Transverse colon (tissue), 4 donors: ENCODE results near the gene GADL1. TPM values are rescaled to one million over a fixed set of nuclear protein-coding genes. Genes with fewer than 3 reads are reported as not detected.
A peak's percentile ranks its signal among the peaks of the same experiment; 100 is the strongest.

ENCODE experiments used
- DNase-seq: peaks from one replicate; pipeline ENCODE4 v3.0.0-alpha.2; 2019
- H3K27ac ChIP-seq, 4 donors: fragments of 200-600 bp; sonication (generic); 2 replicates each; pipeline ENCODE4 v1.5.1; 2016 to 2018; ENCODE audit warnings: inconsistent platforms in 4 of 4
- H3K27me3 ChIP-seq: fragments of 200-600 bp; sonication (generic); 2 replicates; pipeline ENCODE4 v1.5.1; 2017; ENCODE audit warnings: inconsistent platforms
- H3K36me3 ChIP-seq, 4 donors: fragments of 200-600 bp; sonication (generic); 2 replicates each; pipeline ENCODE4 v1.5.1; 2017 to 2019; ENCODE audit warnings: inconsistent platforms in 4 of 4
- H3K4me1 ChIP-seq, 4 donors: fragments of 200-600 bp; sonication (generic); 2 replicates each; pipeline ENCODE4 v1.5.1; 2017 to 2020; ENCODE audit warnings: inconsistent platforms in 4 of 4
- H3K4me3 ChIP-seq, 4 donors: fragments of 200-600 bp; sonication (generic); 1 replicate in 1 of 4; 2 replicates in 3 of 4; pipeline versions ENCODE4 v1.5.1 to v1.6.1; 2017 to 2019; ENCODE audit warnings: inconsistent platforms in 4 of 4
- H3K9me3 ChIP-seq, 2 donors: fragments of 200-600 bp; sonication (generic); 2 replicates each; pipeline ENCODE4 v1.5.1; 2017 to 2019; ENCODE audit warnings: inconsistent platforms in 2 of 2
- EP300 ChIP-seq: sonication (generic); formaldehyde crosslinking; IDR thresholded peaks from one replicate; pipeline ENCODE4 v1.6.1; 2017; ENCODE audit warnings: antibody characterized with exemption, low read depth
- POLR2A ChIP-seq: fragments of 450-650 bp; IDR thresholded peaks from one replicate; pipeline ENCODE4 v1.6.1; 2016; ENCODE audit warnings: antibody characterized with exemption, mild to moderate bottlenecking, moderate library complexity
- POLR2AphosphoS5 ChIP-seq, 3 donors: sonication (generic); formaldehyde crosslinking; IDR thresholded peaks; one replicate each; pipeline ENCODE4 v1.6.1; 2016; ENCODE audit warnings: antibody characterized with exemption in 3 of 3
- WGBS, 2 donors: methylation state at CpG; one replicate each; pipeline ENCODE4 v1.1.5; 2018; ENCODE audit warnings: low coverage in 1 of 2; 5-methylcytosine and 5-hydroxymethylcytosine counted together
- in situ Hi-C, 4 donors: fragments of 200-750 bp; cut with MboI; loops; one replicate each; pipeline versions ENCODE4 v1.15.0 to v1.15.1; 2017; ENCODE audit warnings: low sequenced_read_pairs in 3 of 4, low pct_ligation_motif_present in 1 of 4, low pct_unique_long_range_greater_than_20kb in 1 of 4
- intact Hi-C: fragments of 100-400 bp; cut with DNase I; formaldehyde crosslinking; loops from one replicate; pipeline ENCODE4 v1.15.1; 2023; ENCODE audit warnings: low total_unique reads
- total RNA-seq, 4 donors: library from RNA; depleted of rRNA; stranded (reverse); fragments of >200 nt; gene quantifications; one replicate each; pipeline ENCODE4 v1.1.0, GENCODE V29; 2016
- TF ChIP-seq, protein P1 (sequence below), 5 experiments: fragments of 200-600 bp in 3 of 5; fragments of 450-650 bp in 2 of 5; sonication (generic) in 3 of 5; IDR thresholded peaks; 1 replicate in 2 of 5; 2 replicates in 3 of 5; pipeline ENCODE4 v1.5.1; 2016 to 2017; ENCODE audit warnings: antibody characterized with exemption in 5 of 5, inconsistent platforms in 3 of 5, mild to moderate bottlenecking in 2 of 5, moderate library complexity in 1 of 5

The GADL1 gene
- total RNA-seq, 4 donors from 2014 or later, result not detected

DNA sequence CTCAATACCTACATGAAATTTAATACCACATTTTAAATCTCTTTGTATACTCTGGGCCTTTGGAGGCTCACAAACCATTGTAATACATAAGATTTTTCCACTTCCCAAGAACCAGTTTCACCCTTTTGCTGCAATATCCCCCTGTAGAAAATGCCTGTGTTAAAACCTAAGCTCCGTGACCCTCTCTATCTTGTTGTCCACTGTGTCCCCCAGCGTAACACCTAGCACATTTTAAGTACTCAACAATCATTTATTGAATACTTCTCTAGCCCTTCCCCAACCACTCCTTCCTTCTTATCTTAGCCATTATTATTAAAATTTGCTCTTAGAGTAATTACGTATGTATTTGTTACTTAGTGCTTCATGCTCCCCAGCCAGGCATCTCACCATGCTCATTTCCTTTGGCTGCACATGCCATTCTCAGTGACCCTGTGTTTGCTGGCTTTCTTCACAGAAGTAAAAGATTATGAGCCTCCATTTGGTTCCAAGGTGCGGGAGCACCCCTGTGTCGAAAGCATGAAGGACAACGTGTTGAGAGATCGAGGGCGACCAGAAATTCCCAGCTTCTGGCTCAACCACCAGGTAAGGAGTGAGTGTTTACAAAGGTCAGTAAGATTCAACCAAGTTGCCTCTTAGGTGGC lies 206.4 kb downstream of the GADL1 start:
- Histone ChIP-seq H3K9me3 (no peaks in the 10 kb centered on the region), H3K4me1 (peaks cover 29 to 97% (median 51%) of the 10 kb centered on the region in 4 donors), H3K4me3 (no peak overlapping the region), H3K27ac (peak overlapping the region; percentile 81 to 83 (median 82)), H3K36me3 (peaks cover 0 to 16% (median 2%) of the 10 kb centered on the region in 4 donors), H3K27me3 (no peaks in the 10 kb centered on the region)
- WGBS, 2 donors, result 82 to 92% methylated on average over 8 of the region's 8 CpGs
- TF ChIP-seq POLR2A (no peak), EP300 (no peak), POLR2AphosphoS5 (IDR thresholded peaks at IDR 0.05) (no peak)
- TF ChIP-seq, protein P1, sequence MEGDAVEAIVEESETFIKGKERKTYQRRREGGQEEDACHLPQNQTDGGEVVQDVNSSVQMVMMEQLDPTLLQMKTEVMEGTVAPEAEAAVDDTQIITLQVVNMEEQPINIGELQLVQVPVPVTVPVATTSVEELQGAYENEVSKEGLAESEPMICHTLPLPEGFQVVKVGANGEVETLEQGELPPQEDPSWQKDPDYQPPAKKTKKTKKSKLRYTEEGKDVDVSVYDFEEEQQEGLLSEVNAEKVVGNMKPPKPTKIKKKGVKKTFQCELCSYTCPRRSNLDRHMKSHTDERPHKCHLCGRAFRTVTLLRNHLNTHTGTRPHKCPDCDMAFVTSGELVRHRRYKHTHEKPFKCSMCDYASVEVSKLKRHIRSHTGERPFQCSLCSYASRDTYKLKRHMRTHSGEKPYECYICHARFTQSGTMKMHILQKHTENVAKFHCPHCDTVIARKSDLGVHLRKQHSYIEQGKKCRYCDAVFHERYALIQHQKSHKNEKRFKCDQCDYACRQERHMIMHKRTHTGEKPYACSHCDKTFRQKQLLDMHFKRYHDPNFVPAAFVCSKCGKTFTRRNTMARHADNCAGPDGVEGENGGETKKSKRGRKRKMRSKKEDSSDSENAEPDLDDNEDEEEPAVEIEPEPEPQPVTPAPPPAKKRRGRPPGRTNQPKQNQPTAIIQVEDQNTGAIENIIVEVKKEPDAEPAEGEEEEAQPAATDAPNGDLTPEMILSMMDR (IDR thresholded peaks at IDR 0.05), result no peak
- intact Hi-C loops, result loop anchor here (1.0 to 10.0 kb wide), 3 partner anchors 26 to 173 kb away; no protein-coding TSS in a partner anchor
- in situ Hi-C loops, result loop anchor here in 1 of 4 donors (25.0 kb wide), 1 partner anchor 176 kb away; no protein-coding TSS in a partner anchor
- DNase-seq, result no peak

DNA sequence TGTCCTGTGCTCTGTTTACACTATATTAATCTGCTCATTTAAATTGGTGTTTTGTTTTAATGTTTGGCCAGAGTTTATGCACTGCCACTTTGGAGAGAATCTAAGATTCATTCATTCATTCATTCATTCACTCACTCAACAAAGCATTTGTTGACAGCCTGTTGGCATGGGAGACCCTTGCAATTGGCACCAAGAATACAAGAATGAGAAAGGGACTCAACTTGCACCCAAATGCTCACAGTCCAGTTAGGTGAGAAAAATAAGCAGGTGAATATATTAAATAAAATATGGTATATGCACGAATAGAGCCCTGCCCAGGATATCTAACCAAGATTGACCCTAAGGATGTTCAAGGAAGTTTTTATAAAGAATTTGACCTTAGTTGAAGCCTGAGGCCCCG lies 207.7 kb downstream of the GADL1 start:
- Histone ChIP-seq H3K4me1 (peaks cover 36 to 97% (median 62%) of the 10 kb centered on the region in 4 donors), H3K27ac (peak overlapping the region in 3 of 4 donors; percentile 81 to 83 (median 82)), H3K4me3 (no peak overlapping the region), H3K9me3 (no peaks in the 10 kb centered on the region), H3K36me3 (peaks cover 0 to 10% (median 0%) of the 10 kb centered on the region in 4 donors), H3K27me3 (no peaks in the 10 kb centered on the region)
- no peak for DNase-seq
- TF ChIP-seq POLR2AphosphoS5 (IDR thresholded peaks at IDR 0.05) (no peak), POLR2A (no peak), EP300 (no peak)
- TF ChIP-seq, protein P1 (IDR thresholded peaks at IDR 0.05), result no peak
- intact Hi-C loops, result loop anchor here (10.0 kb wide), 2 partner anchors 72 to 172 kb away; no protein-coding TSS in a partner anchor
- 42 to 73% methylated on average over 2 of the region's 2 CpGs for WGBS, 2 donors
- in situ Hi-C loops, result loop anchor here in 1 of 4 donors (25.0 kb wide), 1 partner anchor 174 kb away; no protein-coding TSS in a partner anchor

DNA sequence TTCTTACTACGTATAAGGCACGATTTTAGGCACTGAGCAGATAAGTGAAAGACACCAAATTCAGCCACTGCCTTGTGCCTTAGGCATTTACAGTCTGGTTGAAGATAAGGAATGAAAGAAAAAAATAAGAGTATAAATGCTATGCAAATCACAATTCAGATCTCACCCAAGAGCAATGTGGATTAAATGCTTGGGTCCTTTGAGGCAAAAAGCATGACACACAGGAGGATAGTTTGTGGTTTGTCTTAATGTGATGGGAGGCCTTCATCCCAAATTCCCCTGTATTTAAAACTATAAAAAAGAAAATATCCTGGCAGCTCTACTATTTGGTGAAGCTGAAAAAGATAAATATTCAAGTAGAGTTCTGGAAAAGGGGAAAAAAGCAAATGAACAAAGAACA lies 208.3 kb downstream of the GADL1 start:
- Histone ChIP-seq H3K27ac (peak overlapping the region in 3 of 4 donors; percentile 81 to 83 (median 82)), H3K27me3 (no peaks in the 10 kb centered on the region), H3K4me3 (no peak overlapping the region), H3K9me3 (no peaks in the 10 kb centered on the region), H3K4me1 (peaks cover 42 to 97% (median 66%) of the 10 kb centered on the region in 4 donors), H3K36me3 (peaks cover 0 to 10% (median 0%) of the 10 kb centered on the region in 4 donors)
- intact Hi-C loops, result loop anchor here (10.0 kb wide), 2 partner anchors 71 to 171 kb away; no protein-coding TSS in a partner anchor
- in situ Hi-C loops, result loop anchor here in 1 of 4 donors (25.0 kb wide), 1 partner anchor 174 kb away; no protein-coding TSS in a partner anchor
- WGBS, 2 donors, result 89 to 94% methylated on average over 2 of the region's 2 CpGs
- no peak for TF ChIP-seq POLR2AphosphoS5 (IDR thresholded peaks at IDR 0.05)
- TF ChIP-seq POLR2A, result no peak
- TF ChIP-seq, protein P1 (IDR thresholded peaks at IDR 0.05), result no peak
- no peak for TF ChIP-seq EP300
- no peak for DNase-seq

DNA sequence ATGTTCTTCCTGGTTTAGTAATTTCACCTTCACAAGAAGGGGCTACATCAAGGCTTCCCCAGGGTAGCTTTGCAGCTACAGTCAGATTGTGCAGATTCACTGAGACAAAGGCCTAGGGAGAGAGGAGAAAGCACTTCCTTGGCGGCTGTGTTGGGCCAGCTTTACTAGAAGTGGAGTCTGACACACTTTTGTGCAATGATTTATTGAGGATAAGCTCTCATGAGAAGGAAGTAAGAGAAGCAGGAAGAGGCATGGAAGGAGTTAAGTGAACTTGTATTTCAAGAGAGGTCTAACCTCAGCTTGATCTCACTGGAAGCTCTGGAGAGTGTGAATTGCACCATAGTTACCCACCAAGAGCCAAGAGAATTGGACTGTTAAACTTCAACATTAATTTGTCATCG lies 209.2 kb downstream of the GADL1 start:
- Histone ChIP-seq H3K9me3 (no peaks in the 10 kb centered on the region), H3K27me3 (no peaks in the 10 kb centered on the region), H3K27ac (peak overlapping the region; percentile 27 to 82 (median 50)), H3K36me3 (peaks cover 0 to 10% (median 0%) of the 10 kb centered on the region in 4 donors), H3K4me3 (no peak overlapping the region), H3K4me1 (peaks cover 44 to 95% (median 70%) of the 10 kb centered on the region in 4 donors)
- 80 to 82% methylated on average over 1 to 2 of the region's 2 CpGs for WGBS, 2 donors
- in situ Hi-C loops, result loop anchor here in 1 of 4 donors (25.0 kb wide), 1 partner anchor 173 kb away; no protein-coding TSS in a partner anchor
- DNase-seq, result no peak
- TF ChIP-seq, protein P1 (IDR thresholded peaks at IDR 0.05), result no peak
- TF ChIP-seq POLR2A (no peak), POLR2AphosphoS5 (IDR thresholded peaks at IDR 0.05) (peak in 1 of 3 donors; percentile 10), EP300 (no peak)
- intact Hi-C loops, result loop anchor here (10.0 kb wide), 2 partner anchors 70 to 170 kb away; no protein-coding TSS in a partner anchor
